Dermis blood vessel endothelial cell (primary cell): ENCODE results near the gene PCDHB2. TPM values are rescaled to one million over a fixed set of nuclear protein-coding genes. Genes with fewer than 3 reads are reported as not detected.
"Not testable (repeated sequence)": the region's sequence is repeated elsewhere in the genome, so short reads cannot be mapped to it uniquely, and the experiment has no call there.

Experiments
- DNase-seq: peaks from one replicate; pipeline ENCODE4 v3.0.0; 2010
- total RNA-seq: library from RNA; depleted of rRNA; stranded (reverse); fragments of >200 nt; gene quantifications from 2 replicates; pipeline ENCODE4 v1.2.3, GENCODE V29; 2014

Gene PCDHB2
- total RNA-seq, 1 donor from 2014 or later = 1.4 TPM

GRCh38 chr5:141137346-141137745, 42.9 kb downstream of the PCDHB2 start:
- DNase-seq = not testable (repeated sequence)

Other genes with a start within 250 kb of the PCDHB2 start
- gene PCDHA9, start 246.2 kb upstream of the PCDHB2 start, total RNA-seq = under 0.01 TPM in 2 replicates
- 0.09 and 0.17 TPM in 2 replicates for gene PCDHA10, start 238.7 kb upstream of the PCDHB2 start, total RNA-seq
- 0.17 and 0.28 TPM in 2 replicates for gene PCDHA11, start 225.7 kb upstream of the PCDHB2 start, total RNA-seq
- 0.17 TPM in 1 of 2 replicates, not detected in the other for gene PCDHA12, start 219.3 kb upstream of the PCDHB2 start, total RNA-seq
- under 0.01 TPM in 1 of 2 replicates, not detected in the other for gene PCDHA13, start 212.5 kb upstream of the PCDHB2 start, total RNA-seq
- gene PCDHAC1, start 168.3 kb upstream of the PCDHB2 start, total RNA-seq = under 0.01 and 0.17 TPM in 2 replicates
- 0.28 and 0.34 TPM in 2 replicates for gene PCDHAC2, start 128.1 kb upstream of the PCDHB2 start, total RNA-seq
- gene PCDHB1, start 43.2 kb upstream of the PCDHB2 start, total RNA-seq = not detected in 2 replicates
- gene PCDHB3, start 5.9 kb downstream of the PCDHB2 start, total RNA-seq = 0.51 TPM in 2 replicates
- gene PCDHB4, start 27.2 kb downstream of the PCDHB2 start, total RNA-seq = 0.17 and 0.19 TPM in 2 replicates
- 1.2 and 1.7 TPM in 2 replicates for gene PCDHB5, start 40.6 kb downstream of the PCDHB2 start, total RNA-seq
- gene PCDHB6, start 55.4 kb downstream of the PCDHB2 start, total RNA-seq = 0.05 and 0.17 TPM in 2 replicates
- gene PCDHB7, start 78.0 kb downstream of the PCDHB2 start, total RNA-seq = 0.68 and 0.74 TPM in 2 replicates
- 0.14 and 0.34 TPM in 2 replicates for gene PCDHB8, start 83.2 kb downstream of the PCDHB2 start, total RNA-seq
- gene PCDHB16, start 87.8 kb downstream of the PCDHB2 start, total RNA-seq = 0.17 and 0.23 TPM in 2 replicates
- 0.14 and 0.17 TPM in 2 replicates for gene PCDHB9, start 92.5 kb downstream of the PCDHB2 start, total RNA-seq
- 0.51 and 0.70 TPM in 2 replicates for gene PCDHB10, start 97.7 kb downstream of the PCDHB2 start, total RNA-seq
- gene PCDHB11, start 105.0 kb downstream of the PCDHB2 start, total RNA-seq = 0.17 and 0.19 TPM in 2 replicates
- gene PCDHB12, start 114.1 kb downstream of the PCDHB2 start, total RNA-seq = 0.47 and 0.68 TPM in 2 replicates
- 1.4 TPM in 2 replicates for gene PCDHB13, start 119.3 kb downstream of the PCDHB2 start, total RNA-seq
- 0.98 and 1.0 TPM in 2 replicates for gene PCDHB14, start 128.7 kb downstream of the PCDHB2 start, total RNA-seq
- 0.65 and 1.0 TPM in 2 replicates for gene PCDHB15, start 150.8 kb downstream of the PCDHB2 start, total RNA-seq
- 0.09 and 0.34 TPM in 2 replicates for gene SLC25A2, start 209.4 kb downstream of the PCDHB2 start, total RNA-seq
- 60.6 and 78.3 TPM in 2 replicates for gene TAF7, start 226.2 kb downstream of the PCDHB2 start, total RNA-seq
- 0.33 and 0.34 TPM in 2 replicates for gene PCDHGA1, start 235.9 kb downstream of the PCDHB2 start, total RNA-seq
- gene PCDHGA2, start 244.1 kb downstream of the PCDHB2 start, total RNA-seq = 1.4 TPM in 2 replicates
- 0.70 and 1.2 TPM in 2 replicates for gene PCDHGA3, start 249.2 kb downstream of the PCDHB2 start, total RNA-seq